Neural progenitor cell (in vitro differentiated cells): ENCODE measurements around the gene SIRT1. TPM values are rescaled to one million over a fixed set of nuclear protein-coding genes. Genes with fewer than 3 reads are reported as not detected.
A peak's percentile ranks its signal among the peaks of the same experiment; 100 is the strongest.
"Not testable (repeated sequence)": the region's sequence is repeated elsewhere in the genome, so short reads cannot be mapped to it uniquely, and the experiment has no call there.

Source experiments
- DNase-seq: peaks from one replicate; pipeline ENCODE4 v3.0.0-alpha.2; 2016; ENCODE audit warnings: low spot score
- H2AFZ ChIP-seq: fragments of 200-600 bp; sonication (generic); replicated peaks from 2 replicates; pipeline ENCODE4 v1.6.1; 2016; ENCODE audit warnings: antibody characterized with exemption
- H3F3A ChIP-seq: fragments of 200-600 bp; sonication (generic); 2 replicates; pipeline ENCODE4 v1.6.1; 2016; ENCODE audit warnings: antibody characterized with exemption, low read depth
- H3K27ac ChIP-seq: fragments of 200-600 bp; sonication (generic); 2 replicates; pipeline ENCODE4 v1.5.1; 2016; ENCODE audit warnings: mild to moderate bottlenecking
- H3K27me3 ChIP-seq: fragments of 200-600 bp; sonication (generic); 2 replicates; pipeline ENCODE4 v1.6.1; 2016; ENCODE audit warnings: mild to moderate bottlenecking, moderate library complexity
- H3K36me3 ChIP-seq: fragments of 200-600 bp; sonication (generic); 2 replicates; pipeline ENCODE4 v1.5.1; 2016
- H3K4me1 ChIP-seq: fragments of 200-600 bp; sonication (generic); 2 replicates; pipeline ENCODE4 v1.6.1; 2016; ENCODE audit warnings: mixed run types
- H3K4me2 ChIP-seq: fragments of 200-600 bp; sonication (generic); 2 replicates; pipeline ENCODE4 v1.6.1; 2016
- H3K4me3 ChIP-seq: fragments of 200-600 bp; sonication (generic); 2 replicates; pipeline ENCODE4 v1.5.1; 2016
- H3K79me2 ChIP-seq: fragments of 200-600 bp; sonication (generic); 2 replicates; pipeline ENCODE4 v1.6.1; 2016; ENCODE audit warnings: low read depth
- H3K9ac ChIP-seq: fragments of 200-600 bp; sonication (generic); 2 replicates; pipeline ENCODE4 v1.6.1; 2016
- H3K9me3 ChIP-seq: fragments of 200-600 bp; sonication (generic); 2 replicates; pipeline ENCODE4 v1.5.1; 2016; ENCODE audit warnings: low read depth
- H4K20me1 ChIP-seq: fragments of 200-600 bp; sonication (generic); 2 replicates; pipeline ENCODE4 v1.6.1; 2016; ENCODE audit warnings: low read depth
- H3K27ac Mint-ChIP-seq: 3 replicates; pipeline ENCODE4 v1.8.0; 2021; ENCODE audit warnings: mixed read lengths
- H3K27me3 Mint-ChIP-seq: 2 replicates; pipeline ENCODE4 v1.8.0; 2022; ENCODE audit warnings: low read depth, mild to moderate bottlenecking, inconsistent platforms, moderate library complexity, mixed read lengths; ENCODE audit not compliant: insufficient read depth
- H3K36me3 Mint-ChIP-seq: 3 replicates; pipeline ENCODE4 v1.8.0; 2021; ENCODE audit warnings: mixed read lengths
- H3K4me1 Mint-ChIP-seq: 3 replicates; pipeline ENCODE4 v1.8.0; 2021; ENCODE audit warnings: mixed read lengths
- H3K4me3 Mint-ChIP-seq: 3 replicates; pipeline ENCODE4 v1.8.0; 2021; ENCODE audit warnings: mild to moderate bottlenecking, moderate library complexity, mixed read lengths
- H3K9me3 Mint-ChIP-seq: 3 replicates; pipeline ENCODE4 v1.8.0; 2020; ENCODE audit warnings: mixed read lengths
- EZH2 ChIP-seq: fragments of 200-600 bp; sonication (generic); IDR thresholded peaks from 2 replicates; pipeline ENCODE4 v1.6.1; 2017; ENCODE audit warnings: antibody characterized with exemption, mild to moderate bottlenecking, moderate library complexity
- EZH2phosphoT487 ChIP-seq: fragments of 200-600 bp; sonication (generic); IDR thresholded peaks from 2 replicates; pipeline ENCODE4 v1.6.1; 2017; ENCODE audit warnings: antibody characterized with exemption
- total RNA-seq: library from RNA; depleted of rRNA; stranded (reverse); fragments of >200 nt; gene quantifications from 2 replicates; pipeline ENCODE4 v1.2.3, GENCODE V29; 2015; ENCODE audit warnings: low replicate concordance
- TF ChIP-seq, protein P1 (sequence below): fragments of 200-600 bp; sonication (generic); IDR thresholded peaks from 2 replicates; pipeline ENCODE4 v1.5.1; 2017; ENCODE audit warnings: antibody characterized with exemption, mild to moderate bottlenecking

The SIRT1 gene
- total RNA-seq, 1 donor from 2014 or later: 48.5 TPM

DNA sequence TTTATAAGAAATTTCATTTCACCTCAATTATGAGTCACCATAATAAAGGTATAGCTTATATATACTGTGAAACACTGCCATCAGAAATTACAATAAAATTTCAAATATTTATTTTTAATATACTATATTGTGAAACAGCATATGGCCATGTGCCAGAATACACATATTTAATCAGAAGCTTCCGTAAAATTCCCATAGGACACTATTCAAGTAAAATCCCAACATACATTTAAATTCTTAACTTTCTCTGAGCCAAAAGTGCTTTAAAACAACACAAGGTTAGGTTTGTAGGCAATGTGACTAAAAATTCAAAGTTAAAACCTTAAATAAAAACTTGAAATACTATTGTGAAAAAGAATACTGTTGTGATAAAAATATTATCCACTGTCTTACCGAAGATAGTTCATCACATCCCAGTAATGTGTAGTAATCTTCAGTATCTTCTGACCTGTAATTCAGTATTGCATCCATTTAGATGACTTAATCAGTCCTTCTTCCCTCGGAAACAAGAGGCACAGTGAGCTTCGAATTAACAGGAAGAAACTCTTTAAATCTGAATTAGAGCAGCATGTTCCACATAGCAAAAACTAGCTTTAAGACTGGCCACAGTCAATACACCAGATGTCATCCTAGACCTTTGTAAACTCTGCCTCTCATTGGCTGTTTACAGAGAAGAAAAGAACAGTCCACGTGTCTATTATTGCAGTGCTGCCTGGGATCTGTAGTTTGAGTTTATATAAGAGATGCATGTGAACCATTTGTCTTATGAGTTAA lies 46.7 kb upstream of the SIRT1 start, which contains the start of gene DNAJC12:
Gene DNAJC12 (minus strand): TSS at position 648 of the 774 bp plus-strand sequence. CDS start 177 bp downstream, at position 471.
- Histone ChIP-seq H3K4me2 (peak within 1 kb of the TSS; percentile 45), H3F3A (no peaks in the 10 kb centered on the region), H3K9ac (no peak within 1 kb of the TSS), H3K4me1 (no peaks in the 10 kb centered on the region), H2AFZ (peak within 1 kb of the TSS; percentile 55), H3K36me3 (no peaks in the 10 kb centered on the region), H4K20me1 (no peaks in the 10 kb centered on the region), H3K9me3 (no peaks in the 10 kb centered on the region), H3K27ac (no peak within 1 kb of the TSS), H3K4me3 (peak within 1 kb of the TSS; percentile 1), H3K79me2 (no peaks in the 10 kb centered on the region), H3K27me3 (no peaks in the 10 kb centered on the region)
- Mint-ChIP-seq H3K4me3 (peak within 1 kb of the TSS; percentile 74), H3K27me3 (peaks cover 2% of the 10 kb centered on the region), H3K27ac (no peak within 1 kb of the TSS), H3K36me3 (no peaks in the 10 kb centered on the region), H3K9me3 (peaks cover 13% of the 10 kb centered on the region), H3K4me1 (peaks cover 2% of the 10 kb centered on the region)
- TF ChIP-seq EZH2phosphoT487 (no peak), EZH2 (no peak)
- TF ChIP-seq, protein P1, sequence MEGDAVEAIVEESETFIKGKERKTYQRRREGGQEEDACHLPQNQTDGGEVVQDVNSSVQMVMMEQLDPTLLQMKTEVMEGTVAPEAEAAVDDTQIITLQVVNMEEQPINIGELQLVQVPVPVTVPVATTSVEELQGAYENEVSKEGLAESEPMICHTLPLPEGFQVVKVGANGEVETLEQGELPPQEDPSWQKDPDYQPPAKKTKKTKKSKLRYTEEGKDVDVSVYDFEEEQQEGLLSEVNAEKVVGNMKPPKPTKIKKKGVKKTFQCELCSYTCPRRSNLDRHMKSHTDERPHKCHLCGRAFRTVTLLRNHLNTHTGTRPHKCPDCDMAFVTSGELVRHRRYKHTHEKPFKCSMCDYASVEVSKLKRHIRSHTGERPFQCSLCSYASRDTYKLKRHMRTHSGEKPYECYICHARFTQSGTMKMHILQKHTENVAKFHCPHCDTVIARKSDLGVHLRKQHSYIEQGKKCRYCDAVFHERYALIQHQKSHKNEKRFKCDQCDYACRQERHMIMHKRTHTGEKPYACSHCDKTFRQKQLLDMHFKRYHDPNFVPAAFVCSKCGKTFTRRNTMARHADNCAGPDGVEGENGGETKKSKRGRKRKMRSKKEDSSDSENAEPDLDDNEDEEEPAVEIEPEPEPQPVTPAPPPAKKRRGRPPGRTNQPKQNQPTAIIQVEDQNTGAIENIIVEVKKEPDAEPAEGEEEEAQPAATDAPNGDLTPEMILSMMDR: no peak
- peak; percentile 51 for DNase-seq

DNA sequence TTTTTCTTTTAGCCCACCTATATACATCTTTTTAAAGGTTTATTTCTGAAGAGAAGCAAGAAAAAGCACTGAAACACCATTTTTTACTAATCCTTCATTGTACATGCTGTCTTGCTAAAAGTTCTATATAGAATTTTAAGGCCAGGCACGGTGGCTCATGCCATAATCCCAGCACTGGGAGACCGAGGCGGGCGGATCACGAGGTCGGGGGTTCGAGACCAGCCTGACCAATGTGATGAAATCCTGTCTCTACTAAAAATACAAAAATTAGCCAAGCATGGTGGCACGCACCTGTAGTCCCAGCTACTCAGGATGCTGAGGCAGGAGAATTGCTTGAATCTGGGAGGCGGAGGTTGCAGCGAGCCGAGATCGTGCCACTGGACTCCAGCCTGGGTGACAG lies 44.9 kb upstream of the SIRT1 start:
- not testable (repeated sequence) for H3K36me3 Mint-ChIP-seq, H3K79me2 ChIP-seq, H3K27ac Mint-ChIP-seq, H3K4me3 ChIP-seq, H3K4me1 ChIP-seq, H3K9me3 ChIP-seq, H3K27me3 ChIP-seq, H4K20me1 ChIP-seq, H2AFZ ChIP-seq, H3K4me3 Mint-ChIP-seq, H3K27me3 Mint-ChIP-seq, H3F3A ChIP-seq, DNase-seq, H3K4me1 Mint-ChIP-seq, H3K27ac ChIP-seq, H3K36me3 ChIP-seq, H3K4me2 ChIP-seq, H3K9ac ChIP-seq
- peaks cover 13% of the 10 kb centered on the region for H3K9me3 Mint-ChIP-seq

DNA sequence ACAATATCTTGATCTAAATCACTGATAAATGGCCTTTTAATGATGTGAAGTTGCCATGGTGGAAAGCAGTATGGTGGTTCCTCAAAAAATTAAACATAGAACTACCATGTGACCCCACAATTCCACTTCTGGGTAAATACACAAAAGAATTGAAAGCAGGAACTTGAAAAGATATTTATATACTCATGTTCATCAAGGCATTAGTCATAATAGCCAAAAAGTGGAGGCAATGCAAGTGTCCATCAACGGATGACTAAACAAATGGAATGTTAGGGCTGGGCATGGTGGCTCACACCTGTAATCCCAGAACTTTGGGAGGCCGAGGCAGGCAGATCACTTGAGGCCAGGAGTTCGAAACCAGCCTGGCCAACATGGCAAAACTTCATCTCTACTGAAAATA lies 44.5 kb upstream of the SIRT1 start:
- Mint-ChIP-seq H3K36me3 (no peaks in the 10 kb centered on the region), H3K9me3 (peaks cover 13% of the 10 kb centered on the region), H3K27ac (no peak overlapping the region), H3K4me1 (peaks cover 2% of the 10 kb centered on the region), H3K4me3 (no peak overlapping the region), H3K27me3 (peaks cover 2% of the 10 kb centered on the region)
- no peak overlapping the region for H3K9ac ChIP-seq
- H3K4me3 ChIP-seq: no peak overlapping the region
- no peak overlapping the region for H3K4me2 ChIP-seq
- no peaks in the 10 kb centered on the region for H3K9me3 ChIP-seq
- no peaks in the 10 kb centered on the region for H4K20me1 ChIP-seq
- no peaks in the 10 kb centered on the region for H3K79me2 ChIP-seq
- no peak for DNase-seq
- H3F3A ChIP-seq: no peaks in the 10 kb centered on the region
- H3K27me3 ChIP-seq: no peaks in the 10 kb centered on the region
- H3K27ac ChIP-seq: no peak overlapping the region
- no peak overlapping the region for H2AFZ ChIP-seq
- TF ChIP-seq EZH2phosphoT487 (no peak), EZH2 (no peak)
- TF ChIP-seq, protein P1: no peak
- no peaks in the 10 kb centered on the region for H3K4me1 ChIP-seq
- no peaks in the 10 kb centered on the region for H3K36me3 ChIP-seq

DNA sequence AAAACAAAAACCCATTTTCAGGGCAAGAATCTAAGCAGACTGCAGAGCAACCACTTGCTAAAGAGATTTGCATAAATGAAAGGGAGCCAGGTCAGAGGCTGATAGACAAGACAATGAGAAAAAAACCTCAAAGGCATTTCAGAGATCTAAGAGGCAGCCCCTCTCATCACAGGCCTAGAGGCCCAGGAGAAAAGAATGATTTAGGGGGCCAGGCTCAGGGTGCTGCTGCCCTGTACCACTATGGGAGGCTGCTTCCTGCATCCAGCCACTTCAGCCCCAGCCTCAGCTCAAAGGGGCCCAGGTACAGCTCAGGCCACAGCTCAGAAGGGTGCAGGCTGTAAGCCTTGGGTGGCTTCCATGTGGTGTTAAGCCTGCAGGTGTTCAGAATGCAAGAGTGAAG lies 42.7 kb upstream of the SIRT1 start:
- no peak for TF ChIP-seq EZH2
- TF ChIP-seq, protein P1: no peak
- no peak for TF ChIP-seq EZH2phosphoT487
- DNase-seq: no peak
- H3K4me3 Mint-ChIP-seq: no peak overlapping the region
- Histone ChIP-seq H3K27me3 (no peaks in the 10 kb centered on the region), H3K9me3 (no peaks in the 10 kb centered on the region), H3K9ac (no peak overlapping the region), H3K4me3 (no peak overlapping the region), H3K27ac (no peak overlapping the region), H3K79me2 (no peaks in the 10 kb centered on the region), H3F3A (no peaks in the 10 kb centered on the region), H2AFZ (no peak overlapping the region), H3K36me3 (no peaks in the 10 kb centered on the region), H4K20me1 (no peaks in the 10 kb centered on the region), H3K4me1 (no peaks in the 10 kb centered on the region), H3K4me2 (no peak overlapping the region)
- no peaks in the 10 kb centered on the region for H3K36me3 Mint-ChIP-seq
- H3K27me3 Mint-ChIP-seq: peaks cover 2% of the 10 kb centered on the region
- no peak overlapping the region for H3K27ac Mint-ChIP-seq
- H3K9me3 Mint-ChIP-seq: peaks cover 13% of the 10 kb centered on the region
- peaks cover 4% of the 10 kb centered on the region for H3K4me1 Mint-ChIP-seq
